ENCODE results near the gene LIPC. TPM values are rescaled to one million over a fixed set of nuclear protein-coding genes. Genes with fewer than 3 reads are reported as not detected.

The LIPC gene
- total RNA-seq, 4 donors from 2014 or later: 0.48 to 8.2 (median 2.6) TPM; not detected in 1

GRCh38 chr15:58483376-58483775 is 51.6 kb downstream of the LIPC start:
- H3K27me3 ChIP-seq: no peaks in the 10 kb centered on the region
- no peak overlapping the region for H3K27ac ChIP-seq
- no peak for DNase-seq
- intact Hi-C loops (cut with DNase I; ENCODE audit: low total_unique reads) (no loop called here), in situ Hi-C loops (cut with MboI; ENCODE audit: low pct_ligation_motif_present in 1 of 4, low pct_unique_long_range_greater_than_20kb in 1 of 4, low sequenced_read_pairs in 3 of 4) (no loop called here)
- TF ChIP-seq EP300 (IDR thresholded peaks at IDR 0.05; ENCODE audit: low read depth) (no peak), CTCF (IDR thresholded peaks at IDR 0.05) (no peak), POLR2A (IDR thresholded peaks at IDR 0.05) (no peak), POLR2AphosphoS5 (IDR thresholded peaks at IDR 0.05) (no peak)
- H3K4me1 ChIP-seq: peaks cover 0 to 3% (median 0%) of the 10 kb centered on the region in 4 donors
- no peak overlapping the region for H3K4me3 ChIP-seq
- no peaks in the 10 kb centered on the region for H3K36me3 ChIP-seq
- no peaks in the 10 kb centered on the region for H3K9me3 ChIP-seq
- WGBS, 2 donors (ENCODE audit: low coverage in 1 of 2): 61 to 64% methylated on average over 3 of the region's 3 CpGs

GRCh38 chr15:58484791-58485600 is 53.2 kb downstream of the LIPC start:
- TF ChIP-seq POLR2AphosphoS5 (IDR thresholded peaks at IDR 0.05) (no peak), CTCF (IDR thresholded peaks at IDR 0.05) (no peak), POLR2A (IDR thresholded peaks at IDR 0.05) (no peak), EP300 (IDR thresholded peaks at IDR 0.05; ENCODE audit: low read depth) (no peak)
- DNase-seq: peak; percentile 22

GRCh38 chr15:58486062-58486461 is 54.3 kb downstream of the LIPC start:
- Histone ChIP-seq H3K36me3 (no peaks in the 10 kb centered on the region), H3K27ac (no peak overlapping the region), H3K27me3 (no peaks in the 10 kb centered on the region), H3K9me3 (peaks cover 0 to 6% of the 10 kb centered on the region in 2 donors), H3K4me3 (no peak overlapping the region), H3K4me1 (peaks cover 0 to 3% (median 0%) of the 10 kb centered on the region in 4 donors)
- no peak for DNase-seq
- in situ Hi-C loops (cut with MboI; ENCODE audit: low pct_ligation_motif_present in 1 of 4, low pct_unique_long_range_greater_than_20kb in 1 of 4, low sequenced_read_pairs in 3 of 4): no loop called here
- WGBS, 2 donors (ENCODE audit: low coverage in 1 of 2): 72% methylated on average over 2 of the region's 2 CpGs; no CpG with 5 or more reads in 1 of the 2 donors
- no peak for TF ChIP-seq POLR2A (IDR thresholded peaks at IDR 0.05)
- no peak for TF ChIP-seq EP300 (IDR thresholded peaks at IDR 0.05; ENCODE audit: low read depth)
- no peak for TF ChIP-seq CTCF (IDR thresholded peaks at IDR 0.05)
- no peak for TF ChIP-seq POLR2AphosphoS5 (IDR thresholded peaks at IDR 0.05)
- intact Hi-C loops (cut with DNase I; ENCODE audit: low total_unique reads): no loop called here

More at GRCh38 chr15:58484791-58485600, 53.2 kb downstream of the LIPC start:
- Histone ChIP-seq H3K36me3 (no peaks in the 10 kb centered on the region), H3K27ac (no peak overlapping the region), H3K27me3 (no peaks in the 10 kb centered on the region), H3K4me3 (no peak overlapping the region), H3K4me1 (peaks cover 0 to 3% (median 0%) of the 10 kb centered on the region in 4 donors), H3K9me3 (peaks cover 0 to 6% of the 10 kb centered on the region in 2 donors)
- 80 to 87% methylated on average over 9 to 13 of the region's 13 CpGs for WGBS, 2 donors (ENCODE audit: low coverage in 1 of 2)
- in situ Hi-C loops (cut with MboI; ENCODE audit: low pct_ligation_motif_present in 1 of 4, low pct_unique_long_range_greater_than_20kb in 1 of 4, low sequenced_read_pairs in 3 of 4): no loop called here
- intact Hi-C loops (cut with DNase I; ENCODE audit: low total_unique reads): no loop called here

- intact Hi-C loops (cut with DNase I; ENCODE audit: low total_unique reads): no loop called here
- H3K9me3 ChIP-seq: peaks cover 0 to 6% of the 10 kb centered on the region in 2 donors
- H3K36me3 ChIP-seq: no peaks in the 10 kb centered on the region
- H3K4me1 ChIP-seq: peaks cover 0 to 3% (median 0%) of the 10 kb centered on the region in 4 donors
- no peak for TF ChIP-seq EP300 (IDR thresholded peaks at IDR 0.05; ENCODE audit: low read depth)
- TF ChIP-seq POLR2A (IDR thresholded peaks at IDR 0.05): no peak
- WGBS, 2 donors (ENCODE audit: low coverage in 1 of 2): 86 to 94% methylated on average over 1 to 6 of the region's 6 CpGs
- H3K4me3 ChIP-seq: no peak overlapping the region
- H3K27ac ChIP-seq: no peak overlapping the region
- no peaks in the 10 kb centered on the region for H3K27me3 ChIP-seq
- no peak for DNase-seq
- in situ Hi-C loops (cut with MboI; ENCODE audit: low pct_ligation_motif_present in 1 of 4, low pct_unique_long_range_greater_than_20kb in 1 of 4, low sequenced_read_pairs in 3 of 4): no loop called here
These were observed 54.8 kb downstream of the LIPC start for GRCh38 chr15:58486564-58486963.
